GM18951 (cell line): Measurements from ENCODE around the gene LAMTOR1.

Experiments
- POLR2A ChIP-seq: IDR thresholded peaks from 4 replicates; pipeline ENCODE4 v1.6.1; 2011; ENCODE audit warnings: mild to moderate bottlenecking; ENCODE audit not compliant: insufficient read length, insufficient read depth; ENCODE audit errors: extremely low read depth
- in situ Hi-C: fragments of 300-500 bp; cut with MboI; formaldehyde crosslinking; loops from one replicate; pipeline ENCODE4 v1.12.0; 2022; ENCODE audit warnings: low sequenced_read_pairs, mixed read lengths, inconsistent platforms; ENCODE audit not compliant: unreplicated experiment

Gene LAMTOR1

GRCh38 chr11:72066855-72067254 is 36.2 kb downstream of the LAMTOR1 start:
- in situ Hi-C loops: no loop called here
- TF ChIP-seq POLR2A: no peak

- TF ChIP-seq POLR2A: no peak
- in situ Hi-C loops: no loop called here
Observed at GRCh38 chr11:72061739-72062396, 41.2 kb downstream of the LAMTOR1 start.

GRCh38 chr11:72058416-72059034 is 44.6 kb downstream of the LAMTOR1 start:
- TF ChIP-seq POLR2A: no peak
- in situ Hi-C loops: no loop called here

- no peak for TF ChIP-seq POLR2A
- in situ Hi-C loops: no loop called here
Observed at GRCh38 chr11:72048766-72049460, 54.2 kb downstream of the LAMTOR1 start.
